Heart left ventricle (tissue), 16 donors: Measurements from ENCODE around the gene SART1. TPM values are rescaled to one million over a fixed set of nuclear protein-coding genes. Genes with fewer than 3 reads are reported as not detected.

Experiments used
- ATAC-seq, 4 donors: fragments of 200-7000 bp; cut with Tn5 transposase; one replicate each; pipeline ENCODE4 v1.9.1; 2020 to 2022; ENCODE audit warnings: moderate library complexity in 4 of 4, mild to moderate bottlenecking in 3 of 4, moderate number of reproducible peaks in 1 of 4
- DNase-seq, 5 donors: peaks; one replicate each; pipeline ENCODE4 v3.0.0-alpha.2; 2020
- H3K27ac ChIP-seq, 12 donors: fragments of 200-600 bp; sonication (generic) in 4 of 12; one replicate each; pipeline versions ENCODE4 v1.5.0 to v1.8.0; 2016 to 2022; ENCODE audit warnings: mild to moderate bottlenecking in 2 of 12
- H3K27me3 ChIP-seq, 9 donors: fragments of 200-600 bp; sonication (generic) in 2 of 9; one replicate each; pipeline versions ENCODE4 v1.5.1 to v1.8.0; 2016 to 2022; ENCODE audit warnings: mild to moderate bottlenecking in 3 of 9
- H3K36me3 ChIP-seq, 9 donors: fragments of 200-600 bp; sonication (generic) in 2 of 9; one replicate each; pipeline versions ENCODE4 v1.5.0 to v1.8.0; 2018 to 2022; ENCODE audit warnings: mild to moderate bottlenecking in 2 of 9
- H3K4me1 ChIP-seq, 12 donors: fragments of 200-600 bp; sonication (generic) in 4 of 12; one replicate each; pipeline versions ENCODE4 v1.5.0 to v1.8.0; 2016 to 2022; ENCODE audit warnings: mild to moderate bottlenecking in 3 of 12
- H3K4me3 ChIP-seq, 12 donors: fragments of 200-600 bp; sonication (generic) in 4 of 12; one replicate each; pipeline versions ENCODE4 v1.5.0 to v1.8.0; 2017 to 2022; ENCODE audit warnings: mild to moderate bottlenecking in 9 of 12, moderate library complexity in 4 of 12
- H3K9me3 ChIP-seq, 12 donors: fragments of 200-600 bp; sonication (generic) in 4 of 12; one replicate each; pipeline versions ENCODE4 v1.5.0 to v1.8.0; 2016 to 2022; ENCODE audit warnings: mild to moderate bottlenecking in 1 of 12
- POLR2A ChIP-seq, 2 donors: fragments of 450-650 bp; IDR thresholded peaks; one replicate each; pipeline ENCODE4 v1.6.1; 2017; ENCODE audit warnings: antibody characterized with exemption in 2 of 2, mild to moderate bottlenecking in 2 of 2, moderate library complexity in 2 of 2
- WGBS, 4 donors: extraction: QIAGEN DNeasy Blood & Tissue Kit in 2 of 4; methylation state at CpG; one replicate each; pipeline versions ENCODE4 v1.1.5 to v1.1.7; 2013 to 2018; 5-methylcytosine and 5-hydroxymethylcytosine counted together
- intact Hi-C, 10 donors: fragments of 100-400 bp; cut with DNase I; formaldehyde crosslinking; loops; one replicate each; pipeline versions ENCODE4 v1.11.1 to v1.14.2; 2022
- polyA plus RNA-seq, 2 donors: library from polyadenylated mRNA; stranded (reverse); fragments of 200-250 nt; gene quantifications; one replicate each; pipeline ENCODE4 v1.2.3, GENCODE V29; 2013
- total RNA-seq, 9 donors: library from RNA; depleted of rRNA in 2 of 9; stranded (reverse); fragments of >200 nt in 2 of 9; fragmentation: NEBNext Ultra II Directional in 3 of 9; extraction: Animal tissue kit (Norgen Biotek cat#: 25700) in 3 of 9; gene quantifications; one replicate each; pipeline versions ENCODE4 v1.1.0 to v1.2.4, GENCODE V29; 2016 to 2023
- TF ChIP-seq, protein P1 (sequence below), 12 donors: fragments of 200-600 bp; sonication (generic) in 4 of 12; IDR thresholded peaks; one replicate each; pipeline versions ENCODE4 v1.5.0 to v1.8.0; 2018 to 2022; ENCODE audit warnings: antibody characterized with exemption in 12 of 12, mild to moderate bottlenecking in 5 of 12
- donor health status: ischemic (EF 13 %, LVEDD 7.1; RV severe dilation, severe dysfunction).
- donor health status: healthy with polysubstance abuse.
- donor health status: DM: no; HTN: yes; CAD: no.
- donor health status: DM: no; HTN: no; CAD: no.
- donor health status: ischemic (EF 25% LVEDD 6.9; RV normal size, moderate dysfunction).
- donor health status: ischemic (EF 25% LVEDD 5.7; RV mildly dilated, moderate dysfunction).
- donor health status: healthy.
- donor health status: DM: yes; HTN: yes; CAD: no.
- donor health status: ischemic (EF 35%, LVEDD 5.7; RV mildly dilated, moderate dysfunction).
- donor health status: nonischemic (EF 11% LVEDD 7.7; RV severe dilation, severe dysfunction).
- donor health status: DM: yes; HTN: yes; CAD: no.
- donor health status: PGD.
- donor health status: ischemic (EF 29% LVEDD 5.4; RV normal size, mild dysfunction).
- donor health status: nonischemic (EF 23%, LVEDD 6.1; RV moderate dilation, normal function).

SART1 gene
- total and polyA plus RNA-seq, 11 donors = 21.6 to 70.1 (median 31.5) TPM

DNA sequence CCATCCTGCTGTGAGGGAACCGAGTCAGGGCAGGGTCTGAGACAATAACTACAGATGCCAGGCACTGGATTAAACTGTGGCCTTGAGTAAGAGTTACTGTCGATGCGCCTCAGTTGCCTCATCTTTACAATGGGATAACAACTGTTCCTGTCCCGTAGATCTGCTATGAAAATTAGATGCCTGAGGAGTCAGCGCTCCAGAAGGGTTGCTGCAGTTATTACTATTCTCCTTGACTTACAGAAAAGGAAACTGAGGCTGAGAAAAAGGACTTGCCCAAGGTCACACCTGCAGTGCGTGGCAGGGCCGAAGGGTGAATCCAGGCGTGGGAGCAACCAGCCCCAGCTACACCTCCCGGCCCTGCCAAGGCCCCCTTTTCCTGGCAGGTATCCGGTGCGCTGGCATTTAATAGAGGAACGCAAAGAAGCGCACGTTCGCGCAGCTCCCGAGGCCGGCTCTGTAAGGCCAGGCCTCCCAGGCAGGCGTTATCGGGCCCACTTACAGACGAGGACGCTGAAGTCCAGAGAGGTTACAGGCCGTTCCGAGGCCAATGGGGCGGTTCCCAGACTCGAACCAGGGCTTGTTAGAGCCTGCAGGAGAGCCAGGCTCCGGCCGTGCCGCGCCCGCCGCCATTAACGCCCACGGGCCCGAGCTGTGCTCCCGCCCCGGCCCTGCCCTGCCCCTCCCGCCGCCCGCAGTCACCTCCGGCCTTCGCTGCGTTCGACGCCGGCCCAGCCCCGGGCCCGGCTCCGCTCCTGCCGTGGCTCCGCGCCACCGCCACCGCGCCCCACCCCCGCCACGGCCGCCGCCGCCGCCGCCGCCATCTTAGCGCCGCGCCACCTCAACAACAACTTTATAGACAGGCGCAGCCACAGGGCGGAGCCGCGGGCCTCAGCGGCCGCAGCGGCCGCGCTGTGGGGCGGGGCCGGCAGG, 43.1 kb upstream of the SART1 start, which contains the start of gene C11orf68:
TSS of gene C11orf68 (minus strand) at position 852 of the 930 bp plus-strand sequence. CDS start at position 821, 31 bp downstream.
- Histone ChIP-seq H3K27me3 (no peaks in the 10 kb centered on the region), H3K27ac (peak within 1 kb of the TSS; percentile 95 to 100 (median 97)), H3K4me1 (peaks cover 16 to 56% (median 48%) of the 10 kb centered on the region in 12 donors), H3K4me3 (peak within 1 kb of the TSS; percentile 85 to 100 (median 96)), H3K36me3 (peaks cover 0 to 27% (median 16%) of the 10 kb centered on the region in 9 donors), H3K9me3 (no peaks in the 10 kb centered on the region)
- peak in 1 of 5 donors; percentile 57 for DNase-seq
- 3 to 15% (median 4%) methylated on average over 16 to 77 of the region's 77 CpGs for WGBS, 4 donors
- ATAC-seq = no peak
- TF ChIP-seq, protein P1, sequence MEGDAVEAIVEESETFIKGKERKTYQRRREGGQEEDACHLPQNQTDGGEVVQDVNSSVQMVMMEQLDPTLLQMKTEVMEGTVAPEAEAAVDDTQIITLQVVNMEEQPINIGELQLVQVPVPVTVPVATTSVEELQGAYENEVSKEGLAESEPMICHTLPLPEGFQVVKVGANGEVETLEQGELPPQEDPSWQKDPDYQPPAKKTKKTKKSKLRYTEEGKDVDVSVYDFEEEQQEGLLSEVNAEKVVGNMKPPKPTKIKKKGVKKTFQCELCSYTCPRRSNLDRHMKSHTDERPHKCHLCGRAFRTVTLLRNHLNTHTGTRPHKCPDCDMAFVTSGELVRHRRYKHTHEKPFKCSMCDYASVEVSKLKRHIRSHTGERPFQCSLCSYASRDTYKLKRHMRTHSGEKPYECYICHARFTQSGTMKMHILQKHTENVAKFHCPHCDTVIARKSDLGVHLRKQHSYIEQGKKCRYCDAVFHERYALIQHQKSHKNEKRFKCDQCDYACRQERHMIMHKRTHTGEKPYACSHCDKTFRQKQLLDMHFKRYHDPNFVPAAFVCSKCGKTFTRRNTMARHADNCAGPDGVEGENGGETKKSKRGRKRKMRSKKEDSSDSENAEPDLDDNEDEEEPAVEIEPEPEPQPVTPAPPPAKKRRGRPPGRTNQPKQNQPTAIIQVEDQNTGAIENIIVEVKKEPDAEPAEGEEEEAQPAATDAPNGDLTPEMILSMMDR (IDR thresholded peaks at IDR 0.05) = no peak
- TF ChIP-seq POLR2A (IDR thresholded peaks at IDR 0.05) = peak in 1 of 2 donors; percentile 8
- intact Hi-C loops = loop anchor here in 5 of 10 donors (1.0 to 5.0 kb wide), 7 partner anchors 28 to 255 kb away; partner anchors contain the start of genes FIBP (in 3 of the 5), MUS81 (in 2 of the 5), SART1 (in 2 of the 5) and CCDC85B (in 1 of the 5)

DNA sequence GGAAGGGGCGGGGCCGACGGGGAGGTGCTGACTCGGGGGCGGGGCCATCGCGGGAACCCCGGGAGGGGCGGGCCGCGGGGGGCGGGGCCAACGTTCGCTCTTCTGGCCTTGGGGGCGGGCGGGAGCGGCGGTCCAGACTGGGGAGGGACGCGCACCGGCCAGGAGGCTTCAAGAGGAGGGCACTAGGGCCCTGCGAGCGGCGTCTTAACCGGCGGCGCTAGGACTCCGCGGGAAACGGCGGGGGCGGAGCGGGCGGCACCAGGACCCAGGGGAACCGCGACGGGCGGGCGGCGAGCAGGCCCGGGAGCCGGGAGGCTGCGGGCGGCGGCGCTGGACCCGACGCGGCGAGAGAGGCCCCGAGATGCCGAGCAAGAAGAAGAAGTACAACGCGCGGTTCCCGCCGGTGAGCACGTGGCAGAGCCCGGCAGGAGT, 42.4 kb upstream of the SART1 start, which contains the start of gene DRAP1:
TSS of gene DRAP1 (plus strand) at position 286 of the 432 bp plus-strand sequence. CDS start at position 362, 76 bp downstream.
- intact Hi-C loops = loop anchor here in 5 of 10 donors (1.0 to 5.0 kb wide), 6 partner anchors 28 to 256 kb away; partner anchors contain the start of genes FIBP (in 3 of the 5), SART1 (in 2 of the 5), CCDC85B (in 1 of the 5) and MUS81 (in 1 of the 5)
- peak within 1 kb of the TSS; percentile 85 to 100 (median 96) for H3K4me3 ChIP-seq
- 0 to 1% (median 0%) methylated on average over 3 to 59 of the region's 59 CpGs for WGBS, 4 donors
- peaks cover 16 to 56% (median 48%) of the 10 kb centered on the region in 12 donors for H3K4me1 ChIP-seq
- H3K36me3 ChIP-seq = peaks cover 0 to 29% (median 17%) of the 10 kb centered on the region in 9 donors
- no peaks in the 10 kb centered on the region for H3K27me3 ChIP-seq
- peak within 1 kb of the TSS; percentile 95 to 100 (median 97) for H3K27ac ChIP-seq
- DNase-seq (peak; percentile 99 to 100 (median 99)), ATAC-seq (peak; percentile 92 to 96 (median 94))
- H3K9me3 ChIP-seq = no peaks in the 10 kb centered on the region
- TF ChIP-seq, protein P1 (IDR thresholded peaks at IDR 0.05) = peak in 2 of 12 donors; percentile 15 to 25
- peak; percentile 38 to 79 for TF ChIP-seq POLR2A (IDR thresholded peaks at IDR 0.05)

DNA sequence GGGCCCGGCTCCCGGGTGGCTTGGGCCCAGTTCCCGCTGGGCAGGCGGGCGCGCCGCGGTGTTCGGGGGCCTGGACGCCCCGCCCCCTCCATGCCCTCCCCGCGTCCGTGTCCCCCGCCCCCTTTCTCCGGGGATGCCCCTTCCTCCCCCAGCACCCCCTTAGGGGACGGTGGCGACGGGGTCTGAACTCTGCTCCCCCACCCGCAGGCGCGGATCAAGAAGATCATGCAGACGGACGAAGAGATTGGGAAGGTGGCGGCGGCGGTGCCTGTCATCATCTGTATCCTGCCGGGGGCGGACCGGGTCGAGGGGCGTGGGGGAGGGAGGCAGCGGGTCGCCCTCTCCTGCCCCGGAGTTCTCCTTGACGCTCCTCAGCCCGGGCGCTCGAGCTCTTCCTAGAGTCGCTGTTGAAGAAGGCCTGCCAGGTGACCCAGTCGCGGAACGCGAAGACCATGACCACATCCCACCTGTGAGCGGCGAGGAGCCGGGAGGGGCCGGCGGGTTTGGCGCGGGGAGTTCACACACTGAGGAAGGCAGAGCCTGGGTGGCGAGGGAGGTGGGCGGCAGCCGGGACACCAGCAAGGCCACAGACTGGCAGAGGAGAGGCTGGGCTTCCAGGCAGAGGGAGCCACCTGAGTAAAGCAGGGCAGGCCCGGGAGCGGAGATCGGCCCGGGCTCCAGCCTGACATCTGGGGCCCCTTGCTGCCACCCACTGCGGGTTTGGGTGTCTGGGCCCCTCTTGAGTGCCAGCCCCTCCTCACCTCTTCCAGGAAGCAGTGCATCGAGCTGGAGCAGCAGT, 41.8 kb upstream of the SART1 start:
- H3K9me3 ChIP-seq = no peaks in the 10 kb centered on the region
- ATAC-seq (peak in 3 of 4 donors; percentile 0 to 38 (median 36)), DNase-seq (peak in 2 of 5 donors; percentile 62 to 64)
- intact Hi-C loops = loop anchor here in 9 of 10 donors (1.0 to 5.0 kb wide), 8 partner anchors 29 to 256 kb away; partner anchors contain the start of genes SART1 (in 4 of the 9), FIBP (in 3 of the 9), CCDC85B (in 1 of the 9) and MUS81 (in 1 of the 9)
- TF ChIP-seq POLR2A (IDR thresholded peaks at IDR 0.05) = no peak
- TF ChIP-seq, protein P1 (IDR thresholded peaks at IDR 0.05) = no peak
- H3K4me1 ChIP-seq = peaks cover 16 to 52% (median 46%) of the 10 kb centered on the region in 12 donors
- WGBS, 4 donors = 1 to 2% (median 1%) methylated on average over 20 to 60 of the region's 60 CpGs
- peak overlapping the region; percentile 85 to 100 (median 95) for H3K4me3 ChIP-seq
- no peaks in the 10 kb centered on the region for H3K27me3 ChIP-seq
- peak overlapping the region; percentile 75 to 98 (median 92) for H3K27ac ChIP-seq
- H3K36me3 ChIP-seq = peaks cover 0 to 29% (median 17%) of the 10 kb centered on the region in 9 donors
